CD4-positive, alpha-beta T cell treated with Interleukin-4 for 1 hour (primary cell): ENCODE data around the gene NPAS3.

Experiments
- DNase-seq, 2 donors: peaks; one replicate each; pipeline ENCODE4 v3.0.0-alpha.2; 2020 to 2022

NPAS3 gene

DNA sequence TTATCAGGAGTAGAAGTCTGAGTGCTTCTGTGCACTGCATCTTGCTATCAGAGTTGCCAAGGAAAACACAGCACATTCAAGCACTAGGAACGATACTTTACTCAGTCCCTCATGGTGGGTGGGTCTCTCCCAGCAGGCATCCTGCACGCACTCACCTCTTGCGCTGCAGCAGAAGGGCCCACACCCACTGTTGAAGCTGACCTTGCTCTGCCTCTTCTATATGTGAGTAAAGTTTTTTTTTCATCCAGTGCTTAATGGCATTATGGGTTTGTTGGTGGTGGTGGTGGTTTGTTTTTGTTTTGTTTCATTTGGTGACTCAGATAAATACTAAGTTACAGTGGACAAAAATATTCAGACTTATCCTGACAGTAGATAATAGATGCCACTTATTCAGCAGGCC is 663.7 kb downstream of the NPAS3 start:
- DNase-seq: no peak

DNA sequence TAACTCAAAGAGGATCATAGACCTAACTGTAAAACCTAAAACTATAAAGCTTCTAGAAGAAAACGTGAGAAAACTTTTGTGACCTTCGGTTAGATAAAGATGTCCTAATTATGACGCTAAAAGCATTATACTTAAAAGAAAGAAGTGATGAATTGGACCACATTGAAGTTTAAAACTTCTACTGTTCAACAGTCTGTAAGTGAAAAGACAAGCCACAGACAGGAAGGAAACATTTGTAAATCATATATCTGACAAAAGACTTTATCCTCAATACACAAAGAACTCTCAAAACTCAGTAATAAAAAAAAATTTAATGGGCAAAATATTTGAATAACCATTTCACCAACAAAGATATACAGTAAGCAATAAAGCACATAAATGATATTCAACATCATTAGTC is 667.9 kb downstream of the NPAS3 start:
- DNase-seq: no peak

DNA sequence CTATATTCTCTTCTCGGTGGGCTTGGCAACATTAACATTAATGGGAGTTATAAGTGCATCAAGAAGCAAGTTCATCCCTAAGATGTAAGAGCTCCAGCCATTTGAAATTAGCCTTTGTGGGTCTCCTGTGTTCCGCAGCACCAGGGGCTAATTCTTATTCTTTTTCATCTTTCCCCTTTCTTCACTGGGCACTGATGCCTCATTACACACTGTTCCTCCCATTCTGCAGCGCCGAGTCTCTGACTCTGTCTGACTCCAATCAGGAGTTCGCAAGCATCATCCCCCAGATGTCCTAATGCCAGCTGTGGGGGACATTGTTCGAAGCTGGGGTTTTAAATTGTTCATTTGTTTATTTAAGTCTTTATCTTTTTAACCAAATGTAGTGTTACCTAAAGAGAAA is 670.9 kb downstream of the NPAS3 start:
- no peak for DNase-seq

DNA sequence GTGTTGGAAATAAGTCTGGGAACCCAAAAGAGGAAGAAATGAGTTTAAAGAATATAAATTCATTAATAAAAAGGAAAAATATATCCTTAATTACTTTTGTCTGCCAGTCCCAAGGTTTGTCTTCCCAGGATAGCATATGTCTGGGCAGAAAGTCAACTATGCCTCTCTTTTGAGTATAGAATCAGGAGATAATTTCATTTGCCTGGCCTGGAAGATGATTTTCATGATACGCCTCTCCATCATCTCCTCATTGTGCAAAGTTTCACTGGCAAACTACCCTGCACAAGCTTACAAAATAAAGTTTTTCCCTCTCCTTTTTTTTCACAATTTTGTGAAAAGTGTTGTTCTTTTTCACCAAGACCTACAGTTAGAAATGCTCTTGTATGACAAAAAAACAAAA is 671.4 kb downstream of the NPAS3 start:
- no peak for DNase-seq

DNA sequence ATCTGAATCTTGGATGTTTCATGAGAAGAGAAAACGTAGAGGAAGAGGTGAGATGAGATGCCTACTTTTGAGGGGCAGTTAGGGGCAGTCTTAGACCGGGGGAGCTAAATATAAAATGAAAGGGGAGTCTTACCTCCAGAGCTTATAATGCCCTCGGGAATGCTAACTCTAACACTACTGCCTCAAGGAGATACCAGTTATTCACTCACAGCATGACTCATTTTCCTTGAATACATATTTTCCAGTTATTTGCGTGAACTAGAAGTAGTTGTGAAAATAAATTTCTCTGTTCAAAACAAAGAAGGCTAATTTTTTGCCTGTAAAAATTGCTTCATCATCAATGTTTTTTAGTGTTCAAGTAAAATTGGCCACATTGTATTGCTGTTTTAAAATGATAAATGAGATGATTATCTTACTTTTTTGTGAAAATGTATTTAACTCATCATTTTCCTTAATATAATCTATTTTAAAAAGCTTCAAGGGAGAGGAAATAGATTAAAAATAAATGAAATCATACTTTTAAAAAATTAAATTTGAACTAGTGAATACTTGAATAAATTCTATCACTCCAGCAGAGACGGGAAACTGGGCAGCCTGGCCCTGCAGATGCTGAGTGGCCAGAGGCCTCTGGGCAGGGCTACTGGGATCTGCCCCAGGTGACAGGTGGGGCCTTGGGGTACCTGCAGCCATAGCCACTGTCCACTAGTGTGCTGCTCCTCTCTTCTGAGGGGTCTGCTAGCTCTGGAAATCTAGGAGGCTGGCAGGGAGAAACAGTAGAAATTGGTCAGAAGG is 672.9 kb downstream of the NPAS3 start:
- DNase-seq: no peak

DNA sequence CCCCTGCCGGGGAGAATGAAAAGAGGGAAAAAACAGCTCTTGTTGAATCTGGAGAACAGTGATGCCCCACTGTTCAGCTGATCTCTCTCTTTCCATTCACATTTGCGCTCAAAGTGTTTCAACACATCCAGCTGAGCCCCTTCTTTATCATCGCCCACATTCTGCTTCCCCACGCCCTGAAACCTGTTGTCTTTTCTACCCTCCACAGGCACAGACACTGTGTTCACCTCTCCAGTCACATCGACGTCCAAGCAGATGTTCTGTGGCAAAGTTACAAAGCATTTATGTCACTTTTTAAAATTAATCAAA is 673.5 kb downstream of the NPAS3 start:
- DNase-seq: no peak

DNA sequence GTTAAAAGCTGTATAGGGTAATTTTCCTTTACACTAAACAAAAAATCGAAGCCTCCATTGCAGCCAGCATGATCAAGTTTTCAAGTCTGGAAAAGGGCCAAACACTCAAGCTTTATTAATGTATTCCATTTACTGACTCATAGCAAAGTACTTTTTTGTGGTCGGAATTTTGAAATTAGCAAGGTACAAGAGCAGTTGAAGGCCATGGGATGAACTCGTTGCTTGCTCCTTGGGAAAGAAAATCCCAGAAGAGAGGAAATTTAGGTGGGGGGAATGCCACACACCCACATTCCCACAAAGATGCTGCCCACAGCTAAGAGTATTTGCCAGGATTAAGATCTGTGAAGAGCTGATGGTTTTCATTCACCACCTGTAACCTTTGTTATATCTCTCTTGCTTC is 678.5 kb downstream of the NPAS3 start:
- DNase-seq: no peak

DNA sequence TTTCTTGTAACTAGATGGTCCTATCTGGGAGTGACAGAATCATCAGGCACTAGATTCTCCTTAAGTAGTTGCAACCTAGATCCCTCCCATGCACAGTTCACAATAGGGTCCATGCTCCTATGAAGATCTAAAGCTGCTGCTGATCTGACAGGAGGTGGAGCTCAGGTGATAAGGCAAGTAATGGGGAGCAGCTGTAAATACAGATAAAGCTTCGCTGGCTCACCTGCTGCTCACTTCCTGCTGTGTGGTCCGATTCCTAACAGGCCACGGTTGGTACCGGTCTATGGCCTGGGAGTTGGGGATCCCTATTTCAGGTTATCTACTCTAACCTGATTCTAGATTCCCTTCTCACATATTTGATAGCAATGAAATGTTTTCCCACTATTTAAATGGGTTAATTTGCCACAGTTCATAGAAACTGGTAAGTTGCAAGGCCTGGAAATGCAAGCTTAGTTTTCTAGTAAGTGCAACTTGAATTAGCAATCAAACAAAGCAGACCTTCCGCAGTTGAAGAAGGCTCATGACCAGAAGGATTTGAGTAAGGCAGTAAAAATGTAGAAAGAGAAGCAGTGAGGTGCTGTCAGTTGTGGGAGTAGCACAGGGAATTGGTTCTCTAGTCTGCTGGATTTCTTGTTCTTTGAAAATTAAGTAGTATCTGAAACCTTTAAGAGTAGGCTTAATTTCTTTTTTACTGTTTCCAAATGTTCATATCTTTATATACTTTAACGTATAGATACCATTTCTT is 679.9 kb downstream of the NPAS3 start:
- no peak for DNase-seq

DNA sequence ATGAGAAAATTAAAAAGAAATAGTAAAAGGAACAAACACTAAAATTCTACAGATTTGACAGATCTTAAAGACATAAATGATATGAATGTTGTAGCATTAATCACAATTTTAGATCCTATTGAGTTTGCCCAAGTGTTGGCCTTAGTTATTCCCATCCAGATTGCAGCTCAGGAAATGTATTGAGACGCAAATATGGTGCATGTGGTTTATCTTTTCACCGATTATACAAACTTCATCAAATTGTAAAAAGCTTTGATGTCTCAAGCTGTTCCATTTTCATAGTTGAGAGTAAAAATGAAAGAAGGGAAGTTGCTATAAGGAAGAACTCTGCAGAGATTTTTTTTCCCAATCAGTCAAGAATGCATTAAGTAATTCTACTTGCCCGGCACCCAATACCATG is 683.8 kb downstream of the NPAS3 start:
- DNase-seq: no peak

DNA sequence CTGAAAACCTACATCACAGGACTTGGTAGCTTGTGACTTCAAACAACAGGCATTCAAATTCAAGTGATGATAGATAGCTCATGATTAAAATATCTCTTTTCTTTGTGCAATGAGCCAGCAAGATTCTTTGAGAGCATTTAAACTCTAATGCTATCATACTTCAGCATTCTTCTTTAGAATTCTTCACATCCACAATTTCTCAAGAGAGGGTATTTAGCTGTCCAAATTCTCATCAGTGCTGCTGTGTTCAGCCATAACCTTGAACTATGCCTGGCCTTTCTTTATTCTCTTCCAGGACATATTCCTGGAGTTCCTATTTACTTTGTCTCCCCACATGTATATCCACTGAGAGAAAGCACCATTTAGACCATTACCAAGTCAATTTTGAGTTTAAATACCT is 691.1 kb downstream of the NPAS3 start:
- no peak for DNase-seq

DNA sequence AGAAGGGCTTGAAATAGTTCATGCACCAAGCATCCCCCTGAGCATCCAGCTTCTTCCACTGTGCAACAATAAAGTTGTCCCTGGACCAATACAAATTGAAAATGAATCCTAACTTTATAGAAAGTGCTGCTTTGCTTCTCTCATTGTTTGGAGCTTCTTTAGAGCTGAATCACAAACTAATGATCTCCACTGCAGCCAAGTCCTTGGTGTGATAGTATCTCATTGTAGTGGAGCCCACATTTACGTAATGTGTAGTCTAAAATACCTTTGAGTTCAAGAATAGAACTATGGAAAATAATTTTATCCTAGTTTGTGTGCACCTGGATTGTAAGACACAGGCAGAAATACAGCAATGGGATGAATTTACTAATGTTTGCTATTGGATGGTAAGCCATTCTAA is 692.3 kb downstream of the NPAS3 start:
- no peak for DNase-seq

DNA sequence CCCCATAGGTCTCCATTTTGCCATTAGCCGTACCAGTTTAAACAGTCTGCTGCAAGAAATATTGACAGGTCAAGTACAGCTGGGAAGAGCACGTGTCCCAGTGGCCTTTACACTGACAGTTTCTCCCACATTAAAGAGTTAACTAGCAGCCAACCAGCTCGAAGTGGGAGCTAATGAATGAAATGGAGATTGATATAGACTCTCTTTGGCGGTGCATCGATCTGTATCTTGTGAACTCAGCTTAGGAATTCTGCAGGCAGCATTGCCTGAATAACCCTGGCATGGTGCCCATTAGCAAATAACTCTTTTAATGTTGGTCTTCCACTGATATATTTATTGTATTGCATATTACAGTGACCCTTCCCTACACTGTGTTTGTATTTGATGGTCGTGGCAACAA is 692.8 kb downstream of the NPAS3 start:
- DNase-seq: no peak

DNA sequence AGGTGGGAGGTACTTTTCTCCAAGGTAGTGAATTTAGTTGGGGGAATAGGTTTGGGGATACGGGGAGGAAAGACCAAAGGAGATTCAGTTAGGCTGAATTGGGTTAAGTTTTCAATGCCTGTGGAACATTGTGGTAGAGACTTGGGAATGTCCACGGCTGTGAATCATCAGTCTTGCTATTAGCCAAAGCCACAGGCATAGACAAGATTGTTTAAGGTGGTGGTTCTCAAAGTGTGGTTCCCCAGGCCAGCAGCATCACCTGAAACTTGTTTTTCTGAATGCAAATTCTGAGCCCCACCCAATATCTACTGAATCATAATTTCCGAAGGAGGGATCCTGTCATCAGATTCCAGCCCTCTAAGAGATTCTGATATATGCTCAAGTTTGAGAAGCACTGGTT is 696.0 kb downstream of the NPAS3 start:
- no peak for DNase-seq

DNA sequence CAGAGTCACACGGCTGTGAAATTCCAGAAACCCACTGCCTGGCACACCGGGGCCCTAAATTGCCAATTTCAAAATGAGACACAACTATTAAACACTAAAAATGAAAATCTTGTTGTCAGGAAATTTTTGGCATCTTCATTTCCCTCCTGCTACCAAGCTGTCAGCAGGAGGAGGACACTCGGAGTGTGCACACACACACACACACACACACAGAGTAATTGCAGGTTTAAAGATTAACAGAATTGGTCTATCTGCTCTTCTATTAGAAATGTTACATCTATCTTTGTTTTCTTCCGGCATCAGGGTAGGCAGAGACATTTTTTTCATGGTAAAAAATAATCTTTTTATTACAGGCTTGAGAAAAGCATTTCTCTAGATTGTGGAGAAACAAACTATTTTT is 698.0 kb downstream of the NPAS3 start:
- no peak for DNase-seq

DNA sequence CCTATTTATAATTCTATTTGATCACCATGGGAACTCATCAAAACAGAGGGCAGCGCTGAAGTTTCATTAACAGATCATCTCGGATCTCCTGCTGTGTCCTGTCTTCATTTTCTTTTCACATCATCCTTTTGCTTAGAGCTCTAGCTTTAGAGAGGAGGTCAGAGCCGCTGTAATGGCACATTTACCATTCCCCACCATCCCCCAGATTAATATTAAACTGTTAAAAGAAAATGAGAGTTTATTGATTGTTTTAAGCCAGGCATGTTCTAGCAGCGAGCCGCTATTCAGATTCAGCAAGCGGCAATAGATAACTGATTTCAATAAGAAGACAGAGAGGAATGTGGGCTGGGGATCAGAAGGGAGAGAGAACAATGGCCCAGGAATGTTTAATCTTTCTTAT is 703.4 kb downstream of the NPAS3 start:
- DNase-seq: no peak

DNA sequence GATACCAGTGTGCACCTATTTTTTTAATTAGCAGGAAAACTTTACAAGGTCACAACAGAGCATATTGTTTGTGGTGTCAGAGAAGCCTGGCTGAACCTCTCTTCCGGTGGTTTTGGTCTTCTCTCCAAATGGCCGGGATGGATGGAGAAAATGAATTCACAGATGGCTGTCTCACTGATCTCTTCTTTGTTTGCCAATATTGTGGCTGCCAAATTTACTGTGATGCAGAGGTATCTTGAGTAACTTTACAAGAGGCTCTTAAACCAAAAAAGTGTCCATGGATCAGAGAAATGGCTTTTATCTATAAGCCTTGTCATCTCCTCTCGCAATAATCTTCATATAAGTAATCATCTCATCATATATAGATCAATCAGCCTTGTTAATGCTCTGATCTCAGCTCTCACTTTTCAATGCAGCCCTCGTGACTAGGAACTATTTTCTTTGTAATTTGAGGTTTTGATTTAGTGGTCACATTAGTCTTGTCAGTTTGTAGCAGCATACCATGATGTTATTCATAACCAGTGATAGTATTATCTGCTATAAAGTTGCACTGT is 704.1 kb downstream of the NPAS3 start:
- no peak for DNase-seq

DNA sequence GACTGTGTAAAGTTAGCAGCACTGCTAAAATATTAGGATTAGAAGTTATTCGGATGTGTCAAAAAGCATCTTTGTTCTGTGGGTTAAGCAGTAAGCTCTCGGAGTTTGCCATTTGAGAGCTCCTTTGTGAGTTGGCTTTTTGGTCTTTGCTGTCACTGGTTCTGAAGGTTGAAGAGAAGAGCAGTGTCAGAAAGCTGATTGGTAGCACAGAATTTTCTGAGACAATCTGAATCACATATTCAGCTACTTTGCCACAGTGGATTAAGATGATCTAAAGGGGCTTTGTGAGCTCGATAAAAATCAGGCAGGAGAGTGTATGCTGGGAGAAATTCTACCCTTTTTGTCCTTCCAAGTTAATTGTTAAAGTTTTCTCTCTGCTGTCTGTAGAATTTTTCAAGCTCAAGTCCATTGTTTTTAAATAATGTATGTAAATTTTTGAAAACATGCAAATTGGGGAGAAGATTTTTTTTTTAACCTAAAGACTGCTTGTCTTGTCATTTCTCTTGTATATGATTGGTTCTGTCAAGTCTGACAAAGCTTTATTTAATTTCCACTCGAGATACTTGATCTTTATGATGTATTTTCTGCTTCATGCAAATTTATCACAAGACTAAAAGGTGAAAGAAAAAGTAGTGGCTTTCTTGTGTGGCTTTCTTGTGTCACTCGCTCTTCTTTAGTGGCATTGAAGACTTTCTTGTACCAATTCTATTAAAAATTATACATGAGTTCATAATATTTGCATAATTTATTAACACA is 704.9 kb downstream of the NPAS3 start:
- no peak for DNase-seq

DNA sequence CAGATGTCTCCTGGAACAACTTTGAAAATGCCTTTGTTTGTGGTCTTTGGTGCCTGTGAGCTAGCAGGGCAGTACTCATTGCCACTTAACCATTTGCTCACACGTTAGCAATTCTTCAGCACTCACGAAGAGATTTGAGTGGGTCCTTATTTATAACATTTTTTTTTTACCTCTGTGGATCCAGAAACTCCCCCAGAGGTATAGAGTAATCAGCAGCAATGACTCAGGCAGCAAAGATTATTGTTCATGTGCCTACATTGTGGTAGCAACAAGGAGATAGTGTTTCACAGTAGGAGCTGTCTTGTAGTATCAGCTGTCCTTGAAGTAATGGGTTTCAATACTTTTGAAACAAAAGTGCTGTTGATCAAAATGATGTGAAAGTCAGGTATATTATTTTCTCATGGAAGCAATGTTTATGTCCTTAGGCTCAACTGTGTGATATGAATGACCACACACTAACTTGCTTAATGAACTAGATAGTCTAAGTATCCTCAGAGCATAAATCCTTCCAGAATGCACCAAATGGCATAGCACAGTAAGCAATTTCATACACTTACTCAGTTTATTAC is 708.1 kb downstream of the NPAS3 start:
- no peak for DNase-seq

DNA sequence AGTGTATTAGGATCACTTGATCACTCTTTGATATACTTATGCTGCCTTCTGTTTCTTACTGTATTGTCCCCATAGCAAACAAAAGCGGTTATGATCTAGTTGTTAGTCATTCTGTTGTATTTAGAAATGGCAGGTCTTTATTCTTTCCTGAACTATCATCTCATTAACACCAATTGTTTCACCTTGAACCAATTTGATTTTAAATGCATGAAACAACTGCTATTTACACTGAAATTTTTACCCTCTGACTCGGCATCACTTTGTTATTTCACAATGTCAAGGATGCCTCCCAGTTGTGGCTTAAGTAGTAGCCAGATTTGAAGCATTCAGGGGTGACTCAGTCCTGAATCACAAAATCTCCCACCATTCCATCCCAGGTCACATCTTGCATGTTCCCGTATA is 708.7 kb downstream of the NPAS3 start:
- no peak for DNase-seq

DNA sequence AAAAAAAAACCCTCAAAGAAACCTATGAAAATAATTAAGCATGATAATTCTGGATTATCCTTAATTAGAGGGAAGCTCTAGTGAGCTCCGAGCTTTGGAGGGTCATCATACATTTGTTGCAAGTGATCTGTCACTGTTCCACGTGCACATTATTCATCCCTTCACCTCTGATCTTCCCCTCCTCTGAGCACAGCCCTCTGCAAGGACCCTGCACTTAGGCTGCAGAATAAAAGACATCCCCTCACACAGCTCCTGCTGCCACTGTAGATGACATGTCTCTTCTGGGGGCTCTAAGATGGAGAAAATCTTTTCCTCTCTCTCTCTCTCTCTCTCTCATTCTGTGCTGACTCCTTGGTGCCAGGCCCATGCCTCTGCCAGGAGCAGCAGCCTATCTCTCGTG is 711.8 kb downstream of the NPAS3 start:
- DNase-seq: no peak

DNA sequence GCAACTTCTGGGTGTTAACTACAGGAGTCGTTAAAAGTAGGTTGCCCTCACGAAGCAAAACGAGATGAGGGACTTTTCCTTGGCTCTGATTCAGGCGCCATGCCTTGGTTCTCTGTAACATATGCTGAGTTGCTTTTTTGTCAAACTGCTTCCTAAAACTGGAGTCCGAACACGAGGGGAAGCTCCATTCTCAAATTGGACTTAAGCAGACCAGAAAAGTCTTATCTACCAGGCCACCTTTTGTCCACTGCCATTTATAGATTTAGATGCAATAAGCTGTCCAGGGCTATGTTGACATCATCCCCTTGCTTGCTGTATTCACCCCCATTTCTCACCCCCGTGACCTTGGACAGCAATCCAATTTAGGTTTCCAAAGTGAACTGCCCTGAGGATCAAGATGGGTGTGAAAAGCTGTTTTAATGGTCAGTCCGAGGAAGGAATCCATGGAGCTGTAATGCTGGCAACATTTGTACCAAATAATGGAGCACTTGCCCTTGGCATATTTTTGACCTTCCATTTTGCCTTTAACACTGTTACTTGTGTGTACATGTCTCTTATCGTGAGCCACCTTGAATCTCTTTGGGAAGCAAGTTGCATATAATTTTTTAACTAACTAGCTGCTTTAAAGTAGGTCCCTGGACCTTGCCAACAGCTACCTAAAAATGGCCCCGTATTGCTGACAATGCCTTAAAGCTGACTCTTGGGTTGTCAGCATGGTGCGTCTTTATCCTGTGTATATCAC is 714.1 kb downstream of the NPAS3 start:
- no peak for DNase-seq

DNA sequence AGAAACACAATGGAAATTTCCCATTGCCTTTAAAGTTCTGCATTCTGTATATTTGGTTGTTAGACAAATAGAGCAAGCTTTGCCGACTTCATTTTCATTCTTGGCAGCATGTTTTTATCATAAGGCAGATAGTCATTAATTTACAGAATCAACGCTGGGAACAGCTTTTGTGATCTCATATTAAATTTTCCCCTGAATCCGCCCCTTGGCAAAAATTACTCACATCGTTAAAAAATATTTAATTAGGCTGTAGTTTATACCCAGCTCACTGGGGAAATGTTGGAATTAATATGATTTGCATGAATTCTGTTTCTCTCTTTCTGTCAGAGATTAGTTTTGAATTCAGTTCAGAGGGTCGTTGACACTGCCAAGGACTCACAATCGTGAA is 714.6 kb downstream of the NPAS3 start:
- no peak for DNase-seq

DNA sequence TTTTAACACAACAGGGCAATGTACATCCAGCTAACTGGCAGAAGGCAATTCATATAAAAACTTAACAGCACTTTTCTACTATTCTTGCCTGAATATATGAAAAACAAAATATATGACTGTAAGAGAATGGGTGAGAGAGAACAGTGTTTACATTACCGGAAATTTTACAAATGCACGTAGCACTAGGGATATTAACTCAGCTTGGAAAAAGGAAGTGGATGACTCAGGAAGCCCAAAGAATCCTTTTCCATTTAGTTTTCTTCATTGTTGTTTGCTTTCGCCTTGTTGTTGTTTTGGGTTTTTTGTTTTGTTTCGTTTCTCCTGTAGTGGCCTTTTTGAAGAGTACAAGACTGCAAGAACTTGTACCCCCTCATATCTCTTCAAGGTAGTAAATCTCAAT is 716.7 kb downstream of the NPAS3 start:
- no peak for DNase-seq
